Activated T-cell treated with anti-CD3 and anti-CD28 coated beads, Interleukin-2, amount 50 U/mL, for 24 hours (primary cell): ENCODE data around the gene OR2A2.
"Not testable (repeated sequence)": the region's sequence is repeated elsewhere in the genome, so short reads cannot be mapped to it uniquely, and the experiment has no call there.

Experiments used
- DNase-seq: peaks from one replicate; pipeline ENCODE4 v3.0.0-alpha.2; 2020
- H3K27ac Mint-ChIP-seq: 2 replicates; pipeline ENCODE4 v1.8.0; 2020; ENCODE audit warnings: mild to moderate bottlenecking, mixed read lengths
- H3K27me3 Mint-ChIP-seq: 2 replicates; pipeline ENCODE4 v1.8.0; 2020; ENCODE audit warnings: mixed read lengths
- H3K36me3 Mint-ChIP-seq: 2 replicates; pipeline ENCODE4 v1.8.0; 2020; ENCODE audit warnings: low read depth, mixed read lengths
- H3K4me1 Mint-ChIP-seq: 2 replicates; pipeline ENCODE4 v1.8.0; 2020; ENCODE audit warnings: low read depth, mixed read lengths
- H3K4me3 Mint-ChIP-seq: 2 replicates; pipeline ENCODE4 v1.8.0; 2020; ENCODE audit warnings: mild to moderate bottlenecking, moderate library complexity, mixed read lengths
- H3K9me3 Mint-ChIP-seq: 2 replicates; pipeline ENCODE4 v1.8.0; 2020; ENCODE audit warnings: mixed read lengths

The OR2A2 gene

DNA sequence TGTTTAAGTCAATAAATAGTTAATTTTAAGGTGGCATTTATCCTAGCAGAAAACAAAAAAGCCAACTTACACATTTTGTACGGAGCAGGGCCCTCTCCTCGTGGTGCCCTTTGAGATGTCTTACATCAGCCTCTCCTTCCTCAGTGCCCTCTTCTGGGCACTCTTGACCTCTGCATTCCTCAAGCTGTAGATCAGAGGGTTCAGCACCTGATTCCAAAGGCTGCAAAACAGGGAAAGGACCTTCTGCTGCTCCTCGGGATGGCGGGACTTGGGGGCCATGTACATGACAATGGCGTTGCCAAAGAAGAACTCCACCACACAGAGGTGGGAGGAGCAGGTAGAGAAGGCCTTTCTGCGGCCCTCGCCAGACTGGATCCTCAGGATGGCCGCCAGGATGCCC lies 9.0 kb downstream of the OR2A2 start:
- Mint-ChIP-seq H3K27me3 (peaks cover 5% of the 10 kb centered on the region), H3K4me3 (no peak overlapping the region), H3K27ac (no peak overlapping the region), H3K4me1 (no peaks in the 10 kb centered on the region), H3K9me3 (no peaks in the 10 kb centered on the region), H3K36me3 (no peaks in the 10 kb centered on the region)
- no peak for DNase-seq

DNA sequence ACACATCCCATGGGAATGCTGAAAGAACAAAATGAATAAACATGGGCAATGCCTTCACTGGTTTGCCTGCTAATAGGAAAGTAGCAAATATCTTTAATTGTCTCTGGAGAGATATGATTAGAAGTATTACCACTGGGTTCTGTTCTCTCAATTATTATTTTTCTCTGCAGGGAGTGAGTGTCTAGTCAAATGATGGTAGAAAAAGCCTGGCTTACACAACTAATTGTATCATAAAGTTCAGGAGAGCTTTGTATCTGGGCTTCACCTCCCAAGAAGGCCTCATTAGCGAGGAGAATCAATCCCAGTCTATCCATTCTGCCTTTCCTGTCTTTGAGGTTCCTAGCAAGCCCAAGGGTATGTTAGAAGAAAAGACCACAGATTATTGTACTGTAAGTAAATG lies 13.5 kb downstream of the OR2A2 start, which contains the start of gene OR2A14:
OR2A14 (plus strand) TSS at position 301 of the 400 bp plus-strand sequence. CDS start 5,937 bp downstream, outside the sequence.
- no peak within 1 kb of the TSS for H3K27ac Mint-ChIP-seq
- DNase-seq = no peak
- H3K36me3 Mint-ChIP-seq = no peaks in the 10 kb centered on the region
- peaks cover 2% of the 10 kb centered on the region for H3K27me3 Mint-ChIP-seq
- H3K9me3 Mint-ChIP-seq = no peaks in the 10 kb centered on the region
- H3K4me3 Mint-ChIP-seq = no peak within 1 kb of the TSS
- H3K4me1 Mint-ChIP-seq = no peaks in the 10 kb centered on the region

DNA sequence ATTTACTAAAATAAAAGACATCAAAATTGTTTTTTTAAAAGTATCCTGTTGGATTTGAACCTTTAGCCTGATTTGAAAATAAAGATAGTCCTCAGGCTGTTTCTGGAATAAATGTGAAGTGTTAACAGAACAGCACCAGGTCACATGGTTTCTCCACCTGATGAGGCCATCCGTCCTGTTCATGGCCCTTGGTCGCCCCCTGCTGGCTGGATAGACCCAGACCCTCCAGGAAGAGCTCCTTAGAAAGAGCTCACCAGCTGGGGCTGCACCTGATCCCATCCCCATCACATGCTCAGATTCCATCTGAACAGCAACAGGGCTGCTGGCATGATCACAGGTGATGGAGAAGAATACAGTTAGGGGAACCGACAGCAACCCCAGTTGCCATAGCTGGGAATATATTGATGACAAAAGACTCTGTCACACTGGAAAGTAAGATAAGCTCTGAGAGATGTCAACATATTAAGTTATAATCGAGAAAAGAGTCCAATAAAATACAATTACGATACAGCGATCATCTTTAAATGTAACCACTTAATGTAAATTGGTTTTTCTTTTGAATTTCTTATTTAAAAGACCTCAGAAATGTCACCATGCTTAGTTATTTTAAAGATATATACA lies 18.4 kb downstream of the OR2A2 start:
- peak; percentile 92 for DNase-seq
- no peak overlapping the region for H3K27ac Mint-ChIP-seq
- H3K36me3 Mint-ChIP-seq = no peaks in the 10 kb centered on the region
- no peaks in the 10 kb centered on the region for H3K9me3 Mint-ChIP-seq
- no peaks in the 10 kb centered on the region for H3K27me3 Mint-ChIP-seq
- no peak overlapping the region for H3K4me3 Mint-ChIP-seq
- H3K4me1 Mint-ChIP-seq = no peaks in the 10 kb centered on the region

DNA sequence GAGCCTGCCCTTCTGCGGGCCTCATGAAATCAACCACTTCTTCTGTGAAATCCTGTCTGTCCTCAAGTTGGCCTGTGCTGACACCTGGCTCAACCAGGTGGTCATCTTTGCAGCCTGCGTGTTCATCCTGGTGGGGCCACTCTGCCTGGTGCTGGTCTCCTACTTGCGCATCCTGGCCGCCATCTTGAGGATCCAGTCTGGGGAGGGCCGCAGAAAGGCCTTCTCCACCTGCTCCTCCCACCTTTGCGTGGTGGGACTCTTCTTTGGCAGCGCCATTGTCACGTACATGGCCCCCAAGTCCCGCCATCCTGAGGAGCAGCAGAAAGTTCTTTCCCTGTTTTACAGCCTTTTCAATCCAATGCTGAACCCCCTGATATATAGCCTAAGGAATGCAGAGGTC lies 20.2 kb downstream of the OR2A2 start:
- H3K36me3 Mint-ChIP-seq, H3K9me3 Mint-ChIP-seq, H3K27me3 Mint-ChIP-seq, H3K4me1 Mint-ChIP-seq, H3K4me3 Mint-ChIP-seq, DNase-seq, H3K27ac Mint-ChIP-seq: not testable (repeated sequence)

DNA sequence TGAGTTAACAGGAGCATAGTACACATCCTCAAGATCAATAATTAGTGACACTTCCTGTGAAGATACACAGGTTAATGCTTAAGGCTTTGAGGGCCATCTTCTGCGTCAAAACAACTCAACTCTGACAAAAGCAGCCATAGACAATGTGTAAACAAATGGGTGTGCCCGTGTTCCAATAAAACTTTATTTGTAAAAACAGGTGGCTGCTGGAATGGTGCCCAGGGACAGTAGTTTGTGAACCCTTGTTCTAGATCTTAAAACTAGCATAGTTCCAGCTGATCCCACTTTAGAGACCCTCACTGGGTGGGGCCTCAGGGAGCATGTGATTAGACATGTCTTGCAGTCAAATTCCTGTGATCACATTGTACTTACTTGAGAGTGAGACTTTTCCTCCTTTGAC lies 21.3 kb downstream of the OR2A2 start:
- Mint-ChIP-seq H3K27ac (no peak overlapping the region), H3K4me3 (no peak overlapping the region), H3K36me3 (no peaks in the 10 kb centered on the region), H3K27me3 (no peaks in the 10 kb centered on the region), H3K9me3 (no peaks in the 10 kb centered on the region), H3K4me1 (no peaks in the 10 kb centered on the region)
- DNase-seq = no peak

DNA sequence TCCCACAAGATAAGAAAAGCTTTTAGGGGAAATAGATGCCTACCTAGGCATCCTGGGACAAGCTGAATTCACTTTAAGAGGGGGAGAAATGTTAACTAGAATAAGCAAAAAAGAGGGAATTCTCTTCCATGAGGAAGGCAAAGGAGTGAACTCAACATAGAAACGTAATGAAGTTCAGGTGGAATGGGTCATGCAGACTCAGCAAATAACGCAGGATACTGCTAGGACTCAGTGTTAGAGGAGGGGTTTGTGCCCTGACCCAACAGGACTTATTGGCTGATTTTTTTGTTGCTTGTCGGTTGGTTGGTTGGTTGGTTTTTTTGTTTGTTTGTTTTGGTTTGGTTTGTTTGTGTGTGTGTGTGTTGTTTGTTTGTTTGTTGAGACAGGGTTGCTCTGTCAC lies 22.9 kb downstream of the OR2A2 start:
- H3K27ac Mint-ChIP-seq = no peak overlapping the region
- no peaks in the 10 kb centered on the region for H3K4me1 Mint-ChIP-seq
- no peaks in the 10 kb centered on the region for H3K27me3 Mint-ChIP-seq
- H3K4me3 Mint-ChIP-seq = no peak overlapping the region
- H3K36me3 Mint-ChIP-seq = no peaks in the 10 kb centered on the region
- no peak for DNase-seq
- no peaks in the 10 kb centered on the region for H3K9me3 Mint-ChIP-seq

- Mint-ChIP-seq H3K9me3 (no peaks in the 10 kb centered on the region), H3K4me1 (no peaks in the 10 kb centered on the region), H3K27me3 (no peaks in the 10 kb centered on the region), H3K27ac (no peak overlapping the region), H3K36me3 (no peaks in the 10 kb centered on the region), H3K4me3 (no peak overlapping the region)
- no peak for DNase-seq
These were observed 23.9 kb downstream of the OR2A2 start for GRCh38 chr7:144133307-144133706.

- no peaks in the 10 kb centered on the region for H3K27me3 Mint-ChIP-seq
- no peak overlapping the region for H3K27ac Mint-ChIP-seq
- DNase-seq = no peak
- no peaks in the 10 kb centered on the region for H3K4me1 Mint-ChIP-seq
- no peak overlapping the region for H3K4me3 Mint-ChIP-seq
- no peaks in the 10 kb centered on the region for H3K36me3 Mint-ChIP-seq
- no peaks in the 10 kb centered on the region for H3K9me3 Mint-ChIP-seq
These were observed 24.7 kb downstream of the OR2A2 start for GRCh38 chr7:144134116-144134515.

GRCh38 chr7:144137501-144137900 lies 28.1 kb downstream of the OR2A2 start:
- Mint-ChIP-seq H3K9me3 (no peaks in the 10 kb centered on the region), H3K4me1 (no peaks in the 10 kb centered on the region), H3K4me3 (no peak overlapping the region), H3K36me3 (no peaks in the 10 kb centered on the region), H3K27ac (no peak overlapping the region), H3K27me3 (no peaks in the 10 kb centered on the region)
- DNase-seq = no peak

DNA sequence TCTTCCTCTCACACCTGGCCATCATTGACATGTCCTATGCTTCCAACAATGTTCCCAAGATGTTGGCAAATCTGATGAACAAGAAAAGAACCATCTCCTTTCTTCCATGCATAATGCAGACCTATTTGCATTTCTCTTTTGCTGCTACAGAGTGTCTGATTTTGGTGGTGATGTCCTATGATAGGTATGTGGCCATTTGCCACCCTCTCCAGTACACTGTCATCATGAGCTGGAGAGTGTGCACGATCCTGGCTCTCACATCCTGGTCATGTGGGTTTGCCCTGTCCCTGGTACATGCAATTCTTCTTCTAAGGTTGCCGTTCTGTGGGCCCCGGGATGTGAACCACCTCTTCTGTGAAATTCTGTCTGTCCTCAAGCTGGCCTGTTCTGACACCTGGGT lies 32.8 kb downstream of the OR2A2 start:
- no peaks in the 10 kb centered on the region for H3K27me3 Mint-ChIP-seq
- no peak overlapping the region for H3K4me3 Mint-ChIP-seq

DNA sequence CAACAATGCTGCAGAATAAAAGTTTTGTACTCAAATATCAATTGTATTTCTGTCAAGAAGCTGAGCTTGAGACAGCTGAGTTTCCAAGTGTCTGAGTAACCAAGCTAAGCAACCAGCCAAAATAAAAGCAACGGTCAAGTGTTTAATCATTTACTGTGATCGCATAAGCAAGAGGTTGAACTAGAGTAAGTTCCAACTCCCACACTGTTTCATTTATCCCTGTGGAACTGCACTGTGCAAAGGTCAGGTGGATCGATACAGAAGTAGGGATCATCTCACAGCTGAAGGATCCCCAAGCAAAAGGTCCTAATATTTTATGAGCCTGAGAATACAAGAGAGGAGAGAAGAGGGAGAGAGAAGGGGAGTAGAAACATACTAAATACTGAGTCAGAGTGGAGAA lies 35.0 kb downstream of the OR2A2 start:
- no peaks in the 10 kb centered on the region for H3K36me3 Mint-ChIP-seq
- no peaks in the 10 kb centered on the region for H3K27me3 Mint-ChIP-seq
- H3K9me3 Mint-ChIP-seq = peaks cover 18% of the 10 kb centered on the region
- no peak overlapping the region for H3K4me3 Mint-ChIP-seq
- no peaks in the 10 kb centered on the region for H3K4me1 Mint-ChIP-seq
- no peak for DNase-seq
- no peak overlapping the region for H3K27ac Mint-ChIP-seq

More for the DNA sequence above, 32.8 kb downstream of the OR2A2 start:
- Mint-ChIP-seq H3K36me3 (no peaks in the 10 kb centered on the region), H3K4me1 (no peaks in the 10 kb centered on the region), H3K9me3 (peaks cover 3% of the 10 kb centered on the region), H3K27ac (no peak overlapping the region)
- no peak for DNase-seq

DNA sequence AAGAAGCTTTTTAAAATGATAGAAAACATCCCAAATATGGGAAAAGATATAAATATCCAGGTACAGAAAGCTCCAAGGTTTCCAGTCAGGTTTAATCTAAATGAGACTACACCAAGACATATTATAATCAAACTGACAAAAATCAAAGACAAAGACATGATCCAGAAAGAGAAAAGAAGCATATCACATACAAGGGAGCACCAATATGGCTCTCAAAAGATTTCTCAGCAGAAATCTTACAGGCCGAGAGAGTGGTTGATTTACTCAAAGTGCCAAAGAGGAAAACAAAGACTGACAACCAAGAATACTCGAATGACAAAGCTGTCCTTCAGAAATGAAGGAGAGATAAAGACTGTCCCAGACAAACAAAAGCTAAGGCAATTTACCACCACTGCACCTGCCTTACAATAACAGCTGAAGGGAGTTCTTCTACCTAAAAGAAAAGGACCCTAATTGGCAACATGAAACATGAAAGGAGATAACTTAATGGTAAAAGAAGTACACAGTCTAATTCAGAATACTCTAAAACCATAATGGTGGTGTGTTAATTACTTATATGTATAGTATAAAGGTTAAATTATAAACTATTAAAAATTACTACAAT lies 38.9 kb downstream of the OR2A2 start:
- Mint-ChIP-seq H3K36me3 (no peaks in the 10 kb centered on the region), H3K4me1 (no peaks in the 10 kb centered on the region), H3K9me3 (peaks cover 28% of the 10 kb centered on the region), H3K27ac (no peak overlapping the region), H3K27me3 (peaks cover 11% of the 10 kb centered on the region), H3K4me3 (no peak overlapping the region)
- DNase-seq = no peak

- Mint-ChIP-seq H3K27ac (no peak overlapping the region), H3K27me3 (peaks cover 11% of the 10 kb centered on the region), H3K4me3 (no peak overlapping the region), H3K36me3 (no peaks in the 10 kb centered on the region), H3K4me1 (no peaks in the 10 kb centered on the region), H3K9me3 (no peaks in the 10 kb centered on the region)
- no peak for DNase-seq
These were observed 49.5 kb downstream of the OR2A2 start for GRCh38 chr7:144158861-144159260.
